HG03025 (cell line): ENCODE results near the gene SOCS3.

Experiments
- ATAC-seq: cut with Tn5 transposase; IDR thresholded peaks from one replicate; pipeline ENCODE4 v1.9.1; 2021; ENCODE audit warnings: mild to moderate bottlenecking, moderate library complexity; ENCODE audit not compliant: unreplicated experiment, low FRiP score

The SOCS3 gene

DNA sequence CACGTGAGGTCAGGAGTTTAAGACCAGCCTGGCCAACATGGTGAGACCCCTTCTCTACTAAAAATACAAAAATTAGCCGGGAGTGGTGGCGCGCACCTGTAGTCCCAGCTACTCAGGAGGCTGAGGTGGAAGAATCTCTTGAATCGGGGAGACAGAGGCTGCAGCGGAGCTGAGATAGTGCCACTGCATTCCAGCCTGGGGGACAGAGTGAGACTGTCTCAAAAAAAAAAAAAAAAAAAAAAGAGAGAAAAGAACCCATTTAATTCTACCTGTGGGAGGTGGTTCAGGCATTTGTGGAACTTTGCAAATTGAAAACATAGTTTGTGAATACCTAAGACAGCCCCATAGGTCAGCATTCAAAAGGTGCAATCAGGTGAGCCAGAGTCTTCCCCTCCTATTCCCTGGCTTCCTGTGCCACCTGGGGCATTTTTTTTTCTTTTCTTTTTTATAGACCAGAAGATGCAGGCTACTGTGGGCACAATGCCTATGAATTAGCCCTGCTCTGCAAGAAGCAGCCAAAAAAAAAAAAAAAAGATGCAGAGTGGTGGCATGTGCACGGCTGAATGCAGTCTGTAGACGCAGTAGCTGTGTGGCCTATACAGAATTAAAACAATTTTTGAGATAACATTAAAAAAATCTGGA lies 9.1 kb upstream of the SOCS3 start:
- ATAC-seq: no peak

DNA sequence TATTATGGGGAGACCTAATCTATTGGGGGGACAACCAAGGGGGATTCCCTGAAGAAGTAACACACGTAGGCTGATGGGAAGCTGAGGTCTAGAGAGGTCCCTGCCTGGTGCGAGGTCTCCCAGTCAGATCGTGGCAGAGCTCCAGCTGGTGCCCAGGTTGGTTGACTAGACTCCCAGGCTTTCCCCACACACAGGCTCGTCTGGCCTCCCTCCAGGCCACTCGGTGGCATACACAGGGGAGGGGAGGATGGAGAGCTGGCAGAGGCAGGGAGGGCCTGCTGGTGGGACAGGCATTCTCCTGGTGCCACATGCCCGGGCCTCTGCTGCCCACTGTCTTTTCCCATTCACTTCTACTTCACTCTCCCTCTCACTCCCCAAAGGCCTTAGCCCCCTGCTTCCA lies 8.5 kb upstream of the SOCS3 start:
- no peak for ATAC-seq

DNA sequence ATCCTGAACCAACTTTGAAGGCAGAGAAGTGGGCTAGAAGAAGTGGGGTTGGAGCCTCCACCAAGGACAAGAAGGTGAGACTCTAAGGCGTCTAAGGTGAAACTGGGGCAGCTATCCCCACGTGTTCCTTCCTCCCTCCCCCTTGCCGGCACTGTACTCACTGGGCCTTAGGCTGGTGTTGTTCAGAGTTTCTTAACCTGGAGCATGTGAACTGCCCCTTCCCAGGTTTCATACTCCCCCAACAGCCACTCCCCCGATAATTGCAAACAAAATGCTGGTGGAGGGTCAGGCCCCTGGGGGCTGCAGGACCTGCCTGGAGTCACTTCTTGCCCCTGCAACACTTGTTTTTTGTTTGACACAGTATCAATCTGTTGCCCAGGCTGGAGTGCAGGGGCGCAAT lies 7.3 kb upstream of the SOCS3 start:
- ATAC-seq: no peak

DNA sequence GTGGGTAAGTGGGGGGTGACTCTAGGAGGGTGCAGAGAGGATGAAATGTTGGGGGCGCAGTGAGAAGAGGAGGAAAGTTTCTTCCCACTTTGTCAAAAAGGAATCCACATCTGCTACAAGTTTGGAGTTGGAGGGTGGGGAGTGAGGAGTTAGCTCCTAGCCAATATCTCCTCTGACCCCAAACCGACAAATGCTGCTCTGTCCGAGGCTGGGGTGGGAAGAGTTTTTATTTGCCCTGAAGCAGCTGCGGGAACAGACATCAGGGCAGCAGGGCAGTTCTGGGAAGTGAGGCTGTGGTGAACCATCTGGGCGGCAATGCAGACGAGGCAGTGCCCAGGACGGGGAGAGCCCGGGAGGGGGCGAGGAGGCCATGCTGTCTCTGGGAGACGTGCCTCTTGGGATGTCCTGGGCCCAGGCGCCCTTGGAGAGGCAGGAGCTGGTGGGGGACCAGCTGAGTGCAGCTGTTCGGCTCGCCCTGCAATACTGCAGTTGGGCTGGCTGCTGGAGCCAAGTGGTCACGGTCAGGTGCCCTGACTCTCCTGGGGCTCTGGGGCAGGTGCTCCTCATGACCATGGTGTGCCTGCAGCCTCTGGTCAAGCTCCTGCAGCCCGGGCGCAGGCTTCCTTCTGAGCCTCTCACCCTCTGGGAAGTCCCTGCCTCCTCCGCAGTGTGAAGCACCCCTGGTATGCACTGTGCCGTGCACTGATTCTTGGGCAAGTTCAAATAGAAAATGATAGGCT lies 6.4 kb upstream of the SOCS3 start:
- no peak for ATAC-seq

DNA sequence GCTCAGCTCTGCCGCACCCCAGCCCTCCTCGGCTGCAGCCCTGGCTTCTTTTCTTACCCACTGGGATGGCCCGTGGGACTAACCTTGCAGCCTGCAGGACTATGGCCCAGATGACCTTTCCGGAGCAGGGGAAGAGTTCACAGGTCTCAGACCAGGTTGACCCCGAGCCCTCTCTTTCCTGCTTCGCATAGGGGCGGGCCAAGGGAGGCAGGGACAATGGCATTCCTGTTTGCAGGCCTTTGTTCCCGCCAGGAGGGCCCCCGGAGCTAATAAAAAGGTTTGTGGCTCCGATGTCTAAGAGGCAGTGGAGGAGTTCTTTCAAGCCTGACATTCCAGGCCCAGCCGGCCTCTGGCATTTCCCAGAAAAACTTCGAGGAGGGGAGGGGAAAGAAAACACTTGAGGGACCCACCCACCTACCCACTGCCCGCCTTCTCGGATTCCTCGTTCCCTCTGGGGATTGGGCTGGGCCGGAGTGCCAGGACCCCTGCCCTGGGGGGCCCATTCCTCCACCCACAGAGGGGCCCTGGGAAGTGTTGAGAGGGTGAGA lies 5.8 kb upstream of the SOCS3 start:
- no peak for ATAC-seq

DNA sequence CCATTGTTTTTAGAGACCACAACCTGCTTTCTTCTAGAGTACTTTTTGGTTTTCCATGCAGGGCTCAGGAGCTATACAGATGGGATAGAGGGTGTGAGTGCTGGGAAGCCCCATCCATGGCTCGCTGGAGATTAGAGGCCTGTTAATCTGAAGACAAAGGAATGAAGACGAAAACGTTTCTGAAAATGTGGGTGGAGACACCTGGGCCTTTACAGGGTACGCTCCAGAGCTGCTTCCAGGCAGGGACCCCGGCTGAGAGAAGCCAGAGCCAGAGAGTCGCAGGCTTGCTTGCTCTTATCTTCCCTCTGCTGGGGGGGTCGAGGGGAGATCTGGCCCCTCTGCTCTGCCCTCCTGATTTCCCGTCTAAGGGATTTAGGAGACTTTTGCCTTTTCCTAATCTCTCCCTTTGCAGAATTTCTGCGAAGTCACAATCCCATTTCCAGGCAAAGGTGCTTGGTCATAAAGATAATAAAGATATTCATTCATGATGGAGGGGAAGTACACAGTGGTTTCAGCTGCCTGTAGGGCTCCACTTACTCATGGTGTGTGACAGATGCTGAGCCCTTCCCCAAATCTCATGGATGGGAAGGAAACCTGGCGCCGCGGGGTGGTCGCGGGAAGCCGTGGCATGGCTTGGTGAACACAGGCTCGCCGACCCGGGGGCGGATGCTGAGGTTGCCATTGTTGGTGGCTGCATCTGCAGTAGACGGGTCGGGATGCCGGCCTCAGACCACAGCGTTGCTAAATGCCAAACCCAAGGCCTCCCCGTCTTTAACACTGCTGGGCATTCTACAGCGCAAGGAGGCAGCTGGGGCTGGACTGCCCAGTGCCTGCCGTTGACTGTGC lies 4.8 kb upstream of the SOCS3 start:
- no peak for ATAC-seq

DNA sequence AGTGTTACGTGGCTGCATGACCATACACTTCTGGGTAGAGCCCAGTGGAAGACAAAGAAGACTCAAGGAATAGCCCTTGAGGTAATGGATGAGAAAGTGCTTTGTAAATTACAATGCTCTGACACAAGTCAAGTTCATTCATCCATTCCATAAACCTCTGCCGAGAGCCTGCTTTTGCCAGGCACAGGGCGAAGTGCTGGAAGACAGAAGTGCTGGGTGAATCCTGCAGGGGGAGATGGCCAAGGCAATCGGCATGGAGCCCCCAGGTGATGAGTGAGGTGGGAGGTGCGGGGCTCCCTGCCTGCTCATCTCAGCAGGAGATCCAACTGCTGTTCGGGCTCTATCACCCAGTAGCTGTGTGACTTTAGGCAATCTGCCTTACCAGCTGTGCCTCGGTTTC lies 2.8 kb upstream of the SOCS3 start:
- no peak for ATAC-seq

DNA sequence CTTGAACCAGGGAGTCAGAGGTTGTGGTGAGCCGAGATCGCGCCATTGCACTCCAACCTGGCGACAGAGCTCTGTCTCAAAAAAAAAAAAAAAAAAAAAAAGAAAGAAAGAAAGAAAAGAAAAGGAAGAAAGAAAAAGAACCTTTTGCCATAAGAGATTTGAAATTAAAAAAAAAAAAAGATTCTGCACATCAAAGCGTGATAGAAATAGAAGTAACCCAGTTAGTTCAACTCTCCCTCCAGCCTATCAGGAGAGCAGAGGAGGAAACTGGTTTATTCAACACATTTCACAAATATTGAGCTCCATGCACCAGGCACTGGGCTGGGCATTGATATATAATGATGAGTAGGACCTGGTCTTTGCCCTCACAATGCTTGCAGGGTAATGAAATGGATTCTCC lies 2.4 kb upstream of the SOCS3 start:
- ATAC-seq: no peak

DNA sequence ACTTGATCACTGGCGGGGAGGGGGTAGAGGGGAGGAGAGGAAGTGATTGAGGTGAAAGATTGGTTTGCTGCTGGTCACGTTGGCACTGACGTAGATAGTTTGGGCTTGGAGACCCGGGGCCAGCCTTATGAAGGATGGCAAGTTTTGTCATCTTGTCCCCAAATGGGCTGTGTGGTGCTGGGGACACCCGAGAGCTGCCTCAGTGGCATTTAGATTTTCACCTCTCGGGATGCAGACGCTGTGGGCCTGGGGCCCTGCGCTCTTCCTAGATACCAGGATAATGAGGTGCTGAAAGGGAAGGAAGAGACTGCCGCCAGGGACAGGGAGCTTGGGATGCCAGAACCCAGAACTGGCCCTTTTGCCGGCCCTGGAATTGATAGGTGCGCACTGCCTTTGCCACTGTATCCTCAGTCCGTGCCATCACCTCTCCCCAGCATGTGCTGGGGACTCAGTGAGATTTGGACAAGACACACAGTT lies 1.4 kb upstream of the SOCS3 start:
- ATAC-seq: no peak

DNA sequence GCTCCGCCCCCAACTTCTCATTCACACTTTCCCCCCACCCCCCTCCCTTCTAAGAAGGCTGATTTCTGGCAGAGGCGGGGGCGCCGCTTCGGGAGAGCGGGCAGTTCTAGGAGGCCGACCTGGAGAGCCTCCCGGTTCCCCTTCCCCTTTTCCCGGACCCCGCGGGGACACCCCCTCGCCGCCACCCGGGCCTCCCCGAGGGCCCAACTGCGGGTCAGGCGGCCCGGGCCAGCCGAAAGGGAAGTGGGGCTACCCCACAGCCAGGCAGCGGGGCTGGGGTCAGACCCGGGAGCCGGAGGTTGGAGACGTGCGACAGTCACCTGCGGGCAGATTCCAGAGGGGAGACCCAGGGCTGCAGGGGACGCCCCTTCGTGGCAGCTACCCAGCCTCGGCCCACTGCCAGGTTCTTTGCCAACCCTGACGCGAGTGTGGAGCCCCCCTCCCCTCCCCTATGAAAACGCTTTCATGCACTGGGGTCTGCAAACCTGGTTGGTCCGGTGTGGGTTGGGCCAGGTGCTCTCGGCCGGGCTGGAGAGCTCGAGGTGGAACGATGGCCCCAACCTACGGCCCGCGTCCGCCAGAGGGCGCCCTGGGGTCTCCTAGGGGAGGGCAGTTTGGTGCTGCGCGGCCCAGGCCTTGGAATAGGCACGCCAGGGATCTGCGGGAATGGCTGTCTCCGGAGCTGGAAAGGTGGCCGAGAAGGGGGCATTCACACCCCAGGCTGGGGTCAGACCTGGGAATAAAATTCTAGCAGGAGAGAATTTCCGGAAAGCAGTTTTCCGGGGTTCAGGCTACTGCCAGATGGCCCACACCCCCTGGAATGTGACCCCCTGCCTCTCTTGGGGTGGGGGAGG lies 721 bp upstream of the SOCS3 start:
- no peak for ATAC-seq

DNA sequence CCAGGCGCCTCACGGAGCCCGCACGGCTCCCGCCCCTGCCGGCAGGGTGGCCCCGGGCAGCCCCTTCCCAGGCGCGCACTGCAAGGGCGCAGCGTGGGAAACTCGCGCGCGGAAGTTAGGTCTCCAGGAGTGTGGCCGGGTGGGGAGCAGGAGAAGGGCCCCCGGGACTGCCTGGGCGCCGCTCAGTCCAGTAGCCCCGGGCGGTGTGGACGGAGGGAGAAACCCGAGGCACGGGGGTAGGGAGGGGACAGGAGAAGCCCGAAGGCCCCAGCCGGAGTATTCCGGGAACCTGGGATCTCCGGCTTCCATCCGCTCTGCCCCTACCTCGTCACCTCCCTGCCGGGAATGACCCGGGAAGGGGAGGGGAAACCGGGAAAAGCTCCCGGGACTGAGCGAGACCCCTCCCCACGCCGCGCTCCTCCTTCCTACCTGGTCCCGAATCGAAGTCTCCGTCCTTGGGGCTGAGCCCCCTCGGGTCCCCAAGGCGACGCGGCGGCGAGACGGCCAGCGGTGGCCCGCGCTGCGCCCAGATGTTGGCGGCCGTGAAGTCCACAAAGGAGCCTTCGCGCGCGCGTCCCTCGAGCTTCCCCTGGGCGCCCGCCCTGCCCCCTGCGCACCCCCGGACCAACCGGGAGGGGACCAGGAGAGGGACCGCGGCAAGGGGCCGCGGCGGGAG lies 418 bp downstream of the SOCS3 start:
- no peak for ATAC-seq

DNA sequence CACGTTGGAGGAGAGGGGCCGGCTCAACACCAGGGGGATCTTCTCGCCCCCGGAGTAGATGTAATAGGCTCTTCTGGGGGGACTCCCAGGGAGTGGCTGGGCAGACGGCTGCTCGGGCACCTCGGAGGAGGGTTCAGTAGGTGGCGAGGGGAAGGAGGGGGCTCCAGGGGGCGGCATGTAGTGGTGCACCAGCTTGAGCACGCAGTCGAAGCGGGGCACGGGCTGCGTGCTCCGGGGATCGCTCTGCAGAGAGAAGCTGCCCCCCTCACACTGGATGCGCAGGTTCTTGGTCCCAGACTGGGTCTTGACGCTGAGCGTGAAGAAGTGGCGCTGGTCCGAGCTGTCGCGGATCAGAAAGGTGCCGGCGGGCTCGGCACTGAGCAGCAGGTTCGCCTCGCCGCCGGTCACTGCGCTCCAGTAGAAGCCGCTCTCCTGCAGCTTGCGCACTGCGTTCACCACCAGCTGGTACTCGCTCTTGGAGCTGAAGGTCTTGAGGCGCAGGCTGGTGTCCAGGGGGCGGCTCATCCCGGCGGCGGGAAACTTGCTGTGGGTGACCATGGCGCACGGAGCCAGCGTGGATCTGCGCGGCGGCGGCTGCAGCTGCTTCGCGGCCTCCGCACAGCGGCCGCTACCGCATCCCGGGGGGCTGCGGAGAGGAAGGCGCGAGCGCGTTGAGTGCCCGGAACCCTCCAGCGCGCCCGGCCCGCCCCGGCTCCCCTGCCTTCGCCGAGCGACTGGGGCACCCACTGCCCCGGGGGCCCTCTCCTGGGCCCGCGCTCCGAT lies 1.1 kb downstream of the SOCS3 start:
- ATAC-seq: no peak

DNA sequence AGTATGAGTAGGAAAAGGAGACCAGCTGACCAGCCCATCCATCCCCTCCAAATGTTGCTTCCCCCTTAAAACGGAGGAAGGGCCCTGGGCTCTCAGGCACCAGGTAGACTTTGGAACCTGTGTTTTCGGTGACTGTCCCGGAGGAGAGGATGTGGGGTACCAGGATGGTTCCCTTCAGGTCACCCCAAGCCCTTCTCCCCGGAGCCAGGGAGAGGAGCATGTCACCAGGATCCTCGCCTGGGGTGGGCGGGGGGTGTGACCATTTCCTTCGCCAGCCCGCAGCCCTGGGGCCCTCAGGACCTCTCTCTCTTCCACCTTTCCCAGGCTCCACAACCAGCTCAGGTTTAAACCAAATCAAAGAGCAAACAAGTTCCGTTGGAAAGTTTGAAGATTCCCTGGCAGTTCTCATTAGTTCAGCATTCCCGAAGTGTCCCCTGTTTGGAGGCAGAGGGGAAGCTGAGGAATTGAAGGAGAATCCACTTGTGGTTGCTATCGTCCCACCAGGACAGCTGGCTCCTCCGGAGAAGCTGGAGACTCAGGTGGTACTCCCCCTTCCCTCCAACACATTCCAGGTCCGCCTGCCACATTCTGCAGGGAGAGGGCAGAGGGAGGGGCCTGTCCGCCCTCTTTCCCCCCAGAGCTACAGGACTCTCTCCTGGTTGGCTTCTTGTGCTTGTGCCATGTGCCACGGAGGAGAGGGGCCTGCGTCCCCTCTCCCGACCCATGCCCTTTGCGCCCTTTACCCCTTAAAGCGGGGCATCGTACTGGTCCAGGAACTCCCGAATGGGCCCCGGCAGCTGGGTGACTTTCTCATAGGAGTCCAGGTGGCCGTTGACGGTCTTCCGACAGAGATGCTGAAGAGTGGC lies 2.0 kb downstream of the SOCS3 start:
- ATAC-seq: no peak

DNA sequence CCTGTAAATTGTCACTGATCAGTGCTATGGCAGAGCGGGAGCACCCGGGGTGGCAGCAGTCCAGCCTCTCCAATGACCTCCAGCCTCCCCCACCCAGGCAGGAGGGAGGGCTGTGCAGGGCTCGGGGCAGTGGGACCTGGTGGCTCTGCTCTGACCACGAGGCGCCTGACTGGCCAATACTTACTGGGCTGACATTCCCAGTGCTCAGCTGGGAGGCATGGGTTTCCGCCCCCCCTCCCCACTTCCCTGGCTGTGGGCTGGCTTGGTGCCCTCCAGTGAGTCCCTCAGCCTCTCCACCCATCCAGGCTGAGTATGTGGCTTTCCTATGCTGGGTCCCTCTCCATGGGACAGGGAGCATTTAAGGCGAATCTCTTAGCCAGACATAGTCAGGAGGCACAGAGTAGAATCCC lies 2.7 kb downstream of the SOCS3 start:
- ATAC-seq: no peak

DNA sequence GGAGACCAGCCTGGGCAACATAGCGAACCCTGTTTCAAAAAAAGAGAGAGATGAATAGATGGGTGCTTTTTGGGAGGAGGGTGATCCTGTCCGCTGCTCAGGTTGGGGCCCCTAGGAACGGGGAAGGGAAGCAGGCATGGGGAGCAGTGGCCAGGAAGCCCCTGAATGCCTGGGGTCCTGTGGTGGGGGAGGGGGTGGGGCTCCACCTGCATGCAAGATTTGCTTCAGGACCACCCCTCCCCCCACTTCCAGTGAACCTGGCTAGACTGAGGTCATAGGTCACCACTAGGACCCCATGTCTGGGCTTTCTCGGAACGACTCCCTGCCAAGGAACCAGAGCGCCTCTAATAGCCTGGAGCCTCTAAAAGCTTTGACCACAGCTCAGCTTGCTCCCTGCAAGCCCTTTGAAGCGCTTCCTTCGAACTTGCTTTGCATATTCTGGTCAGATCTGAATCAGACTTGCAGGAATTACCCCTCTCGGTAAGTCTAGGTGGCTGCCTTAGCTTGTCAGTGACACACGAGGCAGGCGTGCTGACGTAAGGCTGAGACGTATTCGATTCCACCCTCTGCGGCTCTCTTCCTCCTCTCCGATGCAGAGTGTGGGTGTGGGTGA lies 3.7 kb downstream of the SOCS3 start:
- ATAC-seq: peak; percentile 46

DNA sequence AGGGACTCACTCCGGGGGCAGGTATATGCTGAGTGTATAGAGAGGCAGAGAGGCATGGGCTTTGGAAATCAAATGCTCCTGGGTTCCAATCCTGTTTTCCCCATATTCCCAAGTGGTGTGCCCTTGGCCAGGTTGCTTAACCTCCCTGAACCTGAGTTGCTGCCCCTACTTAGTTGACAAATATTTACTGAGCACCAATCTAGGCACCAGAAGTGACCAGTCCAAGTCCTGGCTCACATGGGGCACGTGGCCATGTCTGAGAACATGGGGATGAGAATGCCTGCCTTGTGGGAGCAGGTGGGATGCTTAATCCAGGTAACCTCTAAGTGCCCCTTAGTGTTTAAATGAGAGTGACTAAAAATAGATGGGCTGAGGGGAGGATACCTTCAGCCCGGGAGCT lies 4.2 kb downstream of the SOCS3 start:
- ATAC-seq: no peak

DNA sequence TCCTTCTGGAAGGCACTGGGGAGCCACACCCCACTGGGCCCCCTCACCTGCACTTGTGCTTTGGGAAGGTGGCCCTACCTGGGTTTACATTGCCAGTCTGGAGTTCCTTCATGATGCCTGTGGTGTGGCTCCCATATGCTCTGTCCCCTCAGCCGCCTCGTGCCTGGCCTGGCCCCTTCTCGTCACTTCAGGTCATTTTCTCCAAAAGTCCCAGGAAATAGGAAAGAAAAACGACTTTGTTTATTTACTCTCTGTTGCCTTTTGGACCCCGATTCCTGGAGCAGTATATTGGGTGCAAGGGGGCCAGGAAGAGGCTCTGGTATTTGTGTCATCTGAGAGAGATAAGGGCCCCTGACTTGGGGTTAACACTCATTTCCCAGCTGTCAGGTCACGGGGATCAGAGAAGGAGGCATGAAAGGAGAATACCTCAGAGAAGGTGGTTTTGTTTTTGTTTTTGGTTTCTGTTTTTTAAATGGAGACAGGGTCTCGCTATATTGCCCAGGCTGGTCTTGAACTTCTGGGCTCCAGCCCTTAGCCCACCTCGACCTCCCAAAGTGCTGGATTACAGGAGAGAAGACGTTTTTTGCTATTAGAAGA lies 4.7 kb downstream of the SOCS3 start:
- no peak for ATAC-seq
